ENCODE data around the gene ABHD16B.

ABHD16B gene

DNA sequence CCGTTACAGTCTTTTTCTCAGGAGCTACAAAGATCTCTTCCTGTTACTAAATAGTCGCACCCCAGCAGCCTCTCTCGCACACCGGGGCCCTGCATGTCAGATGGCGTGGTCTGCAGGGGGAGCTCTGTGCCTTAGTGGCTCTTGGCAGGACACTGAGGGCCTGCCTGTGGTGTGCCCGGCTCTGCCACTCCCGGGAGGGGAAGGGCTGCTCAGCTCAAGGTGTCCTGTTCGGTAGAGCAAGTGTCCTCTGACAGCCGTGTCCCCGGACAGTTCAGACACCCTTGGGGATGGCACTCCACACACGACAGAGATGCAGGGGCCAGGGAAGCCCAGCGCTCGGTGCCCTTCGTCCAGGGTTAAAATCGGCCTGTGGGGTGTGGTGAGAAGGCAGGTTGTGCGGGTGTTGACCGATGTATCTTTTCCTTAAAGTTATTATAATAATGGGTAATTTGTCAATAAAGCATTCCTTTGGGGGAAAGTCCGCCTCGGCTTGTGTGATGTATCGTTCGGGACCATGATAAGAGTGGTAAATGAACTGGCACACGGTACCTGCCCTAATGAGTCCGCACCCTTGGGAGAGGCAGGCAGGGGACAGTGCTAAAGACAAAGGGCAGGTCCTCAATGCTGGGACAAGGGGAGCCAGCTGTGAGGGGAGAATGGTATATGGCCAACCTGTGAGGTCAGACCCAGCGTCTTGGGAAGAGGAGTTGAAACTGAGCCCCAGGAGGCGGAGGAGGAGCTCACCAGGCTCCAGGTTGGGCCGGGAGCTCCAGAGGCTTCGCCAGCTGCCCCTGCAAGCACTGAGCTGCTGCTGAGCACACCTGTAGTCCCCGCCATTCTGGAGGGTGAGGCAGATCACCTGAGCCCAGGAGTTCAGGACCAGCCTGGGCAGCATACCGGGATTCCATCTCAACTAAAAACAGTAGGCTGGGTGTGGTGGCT lies 30.0 kb downstream of the ABHD16B start:
- H3K4me3 ChIP-seq (ENCODE audit: low read depth, low read length), result no peak overlapping the region
- peak; percentile 9 for TF ChIP-seq CTCF (IDR thresholded peaks at IDR 0.05; ENCODE audit: low read depth, low read length)
- no peak for DNase-seq (ENCODE audit: low read depth, low spot score)
- in situ Hi-C loops (cut with HindIII; ENCODE audit: low sequenced_read_pairs), result no loop called here

- H3K4me3 ChIP-seq (ENCODE audit: low read depth, low read length), result no peak overlapping the region
- TF ChIP-seq CTCF (IDR thresholded peaks at IDR 0.05; ENCODE audit: low read depth, low read length), result no peak
- no peak for DNase-seq (ENCODE audit: low read depth, low spot score)
- in situ Hi-C loops (cut with HindIII; ENCODE audit: low sequenced_read_pairs), result no loop called here
Measured at GRCh38 chr20:63892402-63892801, 31.1 kb downstream of the ABHD16B start.

DNA sequence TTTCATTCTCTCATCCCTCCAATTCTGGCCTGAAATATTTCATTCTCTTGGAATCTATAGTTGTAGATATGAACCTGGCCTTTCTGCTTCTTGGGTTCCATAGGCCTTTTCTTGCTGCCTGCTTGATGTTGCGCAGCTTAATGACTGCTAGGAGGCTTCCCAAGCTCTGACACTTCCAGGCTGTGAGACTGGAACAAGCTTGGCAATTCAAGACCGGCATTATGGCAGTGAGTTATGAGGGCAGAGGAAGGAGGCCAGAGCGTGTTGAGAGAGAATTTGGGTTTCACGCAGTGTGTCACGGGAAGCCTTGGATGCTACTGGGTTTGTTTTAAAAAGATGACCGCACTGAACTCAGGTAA lies 32.7 kb downstream of the ABHD16B start:
- in situ Hi-C loops (cut with HindIII; ENCODE audit: low sequenced_read_pairs), result no loop called here
- H3K4me3 ChIP-seq (ENCODE audit: low read depth, low read length), result peak overlapping the region; percentile 64
- no peak for DNase-seq (ENCODE audit: low read depth, low spot score)
- TF ChIP-seq CTCF (IDR thresholded peaks at IDR 0.05; ENCODE audit: low read depth, low read length), result no peak

DNA sequence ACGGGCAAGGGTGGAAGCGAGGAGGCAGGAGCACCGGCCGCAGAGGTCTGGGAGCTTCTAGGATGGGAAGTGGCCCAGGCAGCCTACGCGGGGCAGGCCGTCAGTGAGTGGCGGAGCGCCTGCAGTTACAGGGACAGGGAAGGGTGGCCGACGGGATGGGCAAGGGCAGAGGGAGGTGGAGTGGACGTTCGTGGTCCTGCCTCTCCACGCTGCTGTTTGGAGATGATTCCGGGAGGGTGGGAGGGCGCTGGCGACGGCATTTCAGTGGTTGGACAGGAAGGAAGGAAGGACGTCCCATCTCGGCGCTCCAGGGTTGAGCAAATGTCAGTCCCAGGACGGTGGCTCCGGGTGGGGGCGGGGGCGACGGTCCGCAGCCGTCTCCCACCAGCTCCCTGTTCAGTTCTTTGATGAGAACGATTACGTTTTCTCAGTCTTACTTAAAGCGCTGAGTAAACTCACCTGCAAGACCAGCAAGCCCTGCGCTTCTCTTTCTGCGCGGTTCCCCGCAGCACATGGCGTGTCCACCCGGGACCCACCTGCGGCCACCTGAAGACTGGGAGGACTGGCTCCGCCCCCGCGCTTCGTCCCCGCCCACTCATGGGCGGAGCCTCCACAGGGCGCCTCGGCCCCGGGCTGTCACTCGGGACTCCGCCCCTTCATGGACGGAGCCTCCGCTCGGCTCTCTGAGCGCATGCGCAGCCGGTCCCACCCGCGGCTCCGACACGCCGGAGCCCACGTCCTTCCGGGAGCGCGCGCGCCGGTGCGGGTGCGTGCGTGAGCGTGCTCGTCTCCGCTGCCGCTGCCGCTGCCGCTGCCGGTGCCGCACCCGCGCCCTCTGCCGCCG lies 33.3 kb downstream of the ABHD16B start, which contains the start of gene DNAJC5:
TSS of gene DNAJC5 (plus strand) at position 769 of the 844 bp plus-strand sequence. CDS start 33,220 bp downstream, outside the sequence.
- H3K4me3 ChIP-seq (ENCODE audit: low read depth, low read length), result peak within 1 kb of the TSS; percentile 64
- TF ChIP-seq CTCF (IDR thresholded peaks at IDR 0.05; ENCODE audit: low read depth, low read length), result no peak
- in situ Hi-C loops (cut with HindIII; ENCODE audit: low sequenced_read_pairs), result no loop called here

GRCh38 chr20:63895202-63895951 lies 34.1 kb downstream of the ABHD16B start:
- TF ChIP-seq CTCF (IDR thresholded peaks at IDR 0.05; ENCODE audit: low read depth, low read length), result no peak

More for the DNA sequence above, 33.3 kb downstream of the ABHD16B start, which contains the start of gene DNAJC5:
- peak; percentile 91 for DNase-seq (ENCODE audit: low read depth, low spot score)

GRCh38 chr20:63895952-63896263 lies 34.6 kb downstream of the ABHD16B start:
- in situ Hi-C loops (cut with HindIII; ENCODE audit: low sequenced_read_pairs), result no loop called here
- peak; percentile 33 for DNase-seq (ENCODE audit: low read depth, low spot score)
- TF ChIP-seq CTCF (IDR thresholded peaks at IDR 0.05; ENCODE audit: low read depth, low read length), result no peak
- peak overlapping the region; percentile 64 for H3K4me3 ChIP-seq (ENCODE audit: low read depth, low read length)

More at GRCh38 chr20:63895202-63895951, 34.1 kb downstream of the ABHD16B start:
- H3K4me3 ChIP-seq (ENCODE audit: low read depth, low read length), result peak overlapping the region; percentile 64
- in situ Hi-C loops (cut with HindIII; ENCODE audit: low sequenced_read_pairs), result no loop called here
- peak; percentile 4 for DNase-seq (ENCODE audit: low read depth, low spot score)

Measured in astrocyte of the spinal cord (primary cell).